Measurements from ENCODE around the gene PRIMA1.

PRIMA1 gene

DNA sequence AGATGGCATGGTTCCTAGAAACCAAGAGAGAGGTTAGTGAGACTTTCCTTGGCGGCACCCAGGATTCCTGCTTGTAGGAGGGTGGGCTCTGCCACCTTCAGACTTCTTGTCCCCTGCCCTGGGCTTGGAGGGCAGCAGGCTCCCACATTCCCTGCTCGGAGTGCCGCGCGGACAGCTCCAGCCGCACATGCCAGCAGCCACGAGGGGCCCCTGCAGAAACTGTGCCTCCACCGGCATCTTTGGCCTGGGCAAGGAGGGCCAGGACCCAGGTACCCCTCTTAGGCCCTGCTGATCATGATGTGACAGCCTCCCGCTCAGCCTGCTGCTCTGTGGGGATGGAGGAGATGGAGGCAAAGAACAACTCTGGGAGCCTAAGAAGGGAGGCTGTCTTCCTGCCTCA is 62.3 kb downstream of the PRIMA1 start:
- no peaks in the 10 kb centered on the region for H3K4me1 Mint-ChIP-seq
- ATAC-seq (replicated peaks) (no peak), DNase-seq (no peak)
- H3K9me3 Mint-ChIP-seq = peaks cover 5 to 9% of the 10 kb centered on the region in 2 donors
- no peaks in the 10 kb centered on the region for H3K36me3 Mint-ChIP-seq
- H3K27ac Mint-ChIP-seq = no peak overlapping the region
- no peak overlapping the region for H3K4me3 Mint-ChIP-seq
- H3K27me3 Mint-ChIP-seq = no peaks in the 10 kb centered on the region

DNA sequence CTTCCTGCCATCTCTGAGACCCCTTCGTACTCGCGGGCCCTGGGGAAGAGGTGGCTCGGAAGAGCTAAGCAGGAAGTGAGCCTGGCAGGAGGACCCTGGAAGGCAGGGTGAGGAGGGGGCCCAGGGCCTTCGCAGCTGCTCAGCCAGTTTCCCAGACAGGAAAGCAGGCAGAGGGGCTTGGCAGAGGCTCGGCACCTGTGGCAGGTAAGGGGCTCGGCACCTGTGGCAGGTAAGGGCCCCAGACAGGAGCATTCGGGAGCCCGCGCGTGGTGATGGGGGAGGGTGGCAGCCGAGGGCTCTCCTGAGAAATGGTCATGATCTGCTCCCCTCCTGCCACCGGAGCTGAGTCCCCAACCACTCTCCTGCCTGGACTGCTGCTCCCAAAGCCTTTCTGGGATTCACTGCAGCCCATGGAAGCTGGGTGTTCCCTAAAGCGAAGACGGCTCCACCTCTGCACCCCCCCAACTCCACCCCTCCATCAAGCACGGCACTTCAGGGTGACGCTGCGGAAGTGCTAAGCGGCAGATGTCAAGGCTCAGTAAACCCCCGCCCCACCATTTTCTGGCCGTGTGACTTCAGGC is 63.2 kb downstream of the PRIMA1 start:
- H3K36me3 Mint-ChIP-seq = no peaks in the 10 kb centered on the region
- H3K27ac Mint-ChIP-seq = no peak overlapping the region
- H3K27me3 Mint-ChIP-seq = no peaks in the 10 kb centered on the region
- ATAC-seq (replicated peaks) (no peak), DNase-seq (no peak)
- no peak overlapping the region for H3K4me3 Mint-ChIP-seq
- no peaks in the 10 kb centered on the region for H3K4me1 Mint-ChIP-seq
- peaks cover 5 to 9% of the 10 kb centered on the region in 2 donors for H3K9me3 Mint-ChIP-seq

DNA sequence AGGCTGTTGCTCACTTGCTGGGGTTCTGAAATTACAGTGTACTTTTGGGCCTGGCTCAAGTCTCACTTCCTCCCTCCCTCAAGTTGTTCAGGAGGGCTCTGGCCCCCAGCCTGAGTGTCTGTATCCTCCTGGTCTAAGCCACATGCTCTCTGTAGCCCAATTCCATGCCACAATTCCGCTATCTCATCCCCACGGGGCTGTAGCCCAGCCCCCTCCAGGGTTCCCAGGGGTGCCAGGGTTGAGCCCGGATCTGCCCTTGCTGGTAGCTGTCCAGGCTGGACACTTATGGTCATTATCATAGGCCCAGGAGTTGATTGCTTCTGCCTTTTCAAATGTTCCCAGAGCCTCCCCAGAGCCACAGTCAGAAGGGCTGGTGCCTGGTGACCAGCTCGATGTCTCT is 65.3 kb downstream of the PRIMA1 start:
- Mint-ChIP-seq H3K4me1 (no peaks in the 10 kb centered on the region), H3K27ac (no peak overlapping the region), H3K27me3 (no peaks in the 10 kb centered on the region), H3K4me3 (no peak overlapping the region), H3K36me3 (no peaks in the 10 kb centered on the region), H3K9me3 (peaks cover 5 to 9% of the 10 kb centered on the region in 2 donors)
- ATAC-seq (replicated peaks) (no peak), DNase-seq (no peak)

DNA sequence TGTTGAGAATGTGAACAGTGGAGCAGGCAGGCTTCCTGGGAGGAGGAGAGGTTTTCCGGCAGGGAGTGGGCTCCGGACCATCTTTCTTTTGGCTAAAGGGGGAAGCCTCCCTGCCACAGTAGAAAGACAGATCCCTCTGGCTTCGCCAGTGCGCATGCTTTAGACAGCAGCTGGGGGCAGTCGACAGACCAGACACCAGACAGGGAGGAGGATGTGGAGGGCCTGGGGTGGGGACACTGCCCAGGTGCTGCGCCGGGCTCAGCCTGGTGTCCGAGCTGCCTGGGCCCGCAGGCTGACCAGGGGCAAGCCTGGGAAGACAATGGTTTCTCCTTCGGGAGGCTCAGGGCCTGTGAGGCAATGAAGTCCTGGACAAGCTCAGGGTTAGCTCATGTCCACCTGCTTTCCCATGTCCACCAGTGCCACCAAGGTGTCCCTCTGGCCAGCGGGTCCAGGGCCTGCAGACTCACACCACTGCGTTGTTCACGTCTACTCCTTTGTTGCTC is 67.3 kb downstream of the PRIMA1 start:
- ATAC-seq (replicated peaks) = no peak
- no peaks in the 10 kb centered on the region for H3K27me3 Mint-ChIP-seq
- DNase-seq = no peak
- peaks cover 5 to 9% of the 10 kb centered on the region in 2 donors for H3K9me3 Mint-ChIP-seq
- no peak overlapping the region for H3K4me3 Mint-ChIP-seq
- H3K27ac Mint-ChIP-seq = no peak overlapping the region
- no peaks in the 10 kb centered on the region for H3K4me1 Mint-ChIP-seq
- no peaks in the 10 kb centered on the region for H3K36me3 Mint-ChIP-seq

DNA sequence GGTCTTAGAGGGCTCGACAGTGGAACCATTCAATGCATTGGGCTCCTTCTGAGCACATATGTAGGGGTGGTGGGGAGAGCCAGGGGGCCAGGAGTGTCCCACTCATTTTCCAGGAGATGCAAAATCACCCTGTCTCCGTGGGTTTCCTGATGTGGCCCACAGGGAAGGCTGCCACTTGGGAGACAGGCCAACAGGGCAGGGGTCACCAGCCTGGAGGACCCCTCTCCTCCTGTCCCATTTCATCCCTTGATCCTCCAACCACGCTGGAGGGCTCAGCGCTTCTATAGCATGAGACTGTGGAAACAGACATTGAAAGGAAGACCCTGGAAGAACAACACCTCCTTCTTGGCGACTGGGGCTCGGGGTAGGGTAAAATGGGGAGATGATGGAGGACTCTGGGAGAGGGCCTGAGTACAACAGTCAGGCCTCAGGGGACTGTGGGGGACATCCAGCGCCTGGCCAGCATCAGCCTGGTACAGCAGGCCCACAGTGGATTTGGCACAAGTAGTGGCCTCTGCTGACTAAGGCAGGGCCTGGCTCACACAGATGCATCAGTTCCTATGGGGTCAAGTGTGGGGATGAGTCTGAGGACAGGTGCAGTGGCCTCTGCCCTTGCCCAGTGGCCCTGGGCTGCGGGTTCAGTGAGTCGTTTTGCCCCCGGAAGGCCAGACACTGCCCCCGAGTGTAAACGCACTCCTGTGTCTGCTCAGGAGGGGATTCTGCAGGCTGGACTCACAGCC is 68.0 kb downstream of the PRIMA1 start:
- Mint-ChIP-seq H3K27me3 (peaks cover 0 to 7% of the 10 kb centered on the region in 2 donors), H3K36me3 (no peaks in the 10 kb centered on the region), H3K9me3 (peaks cover 5 to 9% of the 10 kb centered on the region in 2 donors), H3K4me1 (no peaks in the 10 kb centered on the region), H3K4me3 (no peak overlapping the region), H3K27ac (no peak overlapping the region)
- ATAC-seq (replicated peaks) = no peak
- no peak for DNase-seq

DNA sequence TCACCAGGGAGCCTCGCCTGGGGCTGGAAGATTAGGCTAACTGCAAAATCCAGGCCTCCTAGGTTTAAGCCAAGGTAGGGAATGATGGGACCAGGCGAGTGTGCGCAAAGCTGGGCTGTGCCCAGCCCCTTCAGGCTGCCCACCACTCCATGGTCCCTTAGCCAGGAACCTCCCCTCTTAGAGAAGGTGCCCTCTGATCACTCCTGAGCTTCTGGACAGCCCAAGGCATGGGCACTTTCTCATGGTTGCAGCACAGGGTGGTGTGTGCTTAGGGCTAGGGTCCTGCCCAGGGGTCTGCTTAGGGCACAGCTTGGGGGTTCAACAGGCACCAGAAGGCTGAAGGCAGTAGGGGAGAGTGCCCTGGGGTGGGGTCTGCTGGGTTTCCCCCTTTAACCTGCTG is 69.0 kb downstream of the PRIMA1 start:
- no peak for ATAC-seq (replicated peaks)
- DNase-seq = no peak
- Mint-ChIP-seq H3K36me3 (no peaks in the 10 kb centered on the region), H3K4me1 (no peaks in the 10 kb centered on the region), H3K27ac (no peak overlapping the region), H3K4me3 (no peak overlapping the region), H3K27me3 (peaks cover 0 to 8% of the 10 kb centered on the region in 2 donors), H3K9me3 (peaks cover 5 to 9% of the 10 kb centered on the region in 2 donors)

DNA sequence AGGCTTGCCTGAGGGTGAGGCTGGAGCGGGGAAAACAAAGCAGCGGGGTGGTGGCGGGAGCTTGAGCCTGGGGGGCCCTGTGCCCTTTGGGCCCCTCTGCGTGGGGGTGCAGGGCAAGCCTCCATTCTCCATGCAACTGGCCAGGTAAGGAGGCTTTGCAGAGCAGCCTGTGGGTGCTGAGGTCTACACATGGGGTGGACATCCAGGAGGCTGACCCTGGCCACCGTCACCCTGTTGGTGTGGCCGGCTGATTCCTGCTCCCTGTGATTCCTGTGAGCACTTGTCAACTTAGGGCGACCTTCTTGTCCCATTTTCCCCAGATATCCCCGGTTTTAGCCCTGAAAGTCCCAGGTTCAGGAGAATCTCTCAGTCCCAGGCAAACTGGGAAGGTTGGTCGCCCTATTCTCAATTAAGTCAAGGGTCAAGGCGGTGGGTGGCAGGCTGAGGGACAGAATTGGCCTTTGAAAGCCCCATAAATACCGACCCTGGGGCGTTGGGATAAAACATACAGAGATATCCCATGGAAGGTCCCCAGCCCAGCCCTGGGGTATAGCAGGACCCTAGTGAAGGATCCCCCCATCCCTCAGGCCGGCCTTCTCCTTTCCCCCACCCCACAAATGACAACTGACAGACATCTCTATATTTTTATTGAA is 70.5 kb downstream of the PRIMA1 start:
- H3K27me3 Mint-ChIP-seq = peaks cover 0 to 13% of the 10 kb centered on the region in 2 donors
- H3K9me3 Mint-ChIP-seq = peaks cover 5 to 9% of the 10 kb centered on the region in 2 donors
- H3K36me3 Mint-ChIP-seq = no peaks in the 10 kb centered on the region
- DNase-seq (no peak), ATAC-seq (replicated peaks) (no peak)
- no peak overlapping the region for H3K27ac Mint-ChIP-seq
- no peak overlapping the region for H3K4me3 Mint-ChIP-seq
- H3K4me1 Mint-ChIP-seq = no peaks in the 10 kb centered on the region

DNA sequence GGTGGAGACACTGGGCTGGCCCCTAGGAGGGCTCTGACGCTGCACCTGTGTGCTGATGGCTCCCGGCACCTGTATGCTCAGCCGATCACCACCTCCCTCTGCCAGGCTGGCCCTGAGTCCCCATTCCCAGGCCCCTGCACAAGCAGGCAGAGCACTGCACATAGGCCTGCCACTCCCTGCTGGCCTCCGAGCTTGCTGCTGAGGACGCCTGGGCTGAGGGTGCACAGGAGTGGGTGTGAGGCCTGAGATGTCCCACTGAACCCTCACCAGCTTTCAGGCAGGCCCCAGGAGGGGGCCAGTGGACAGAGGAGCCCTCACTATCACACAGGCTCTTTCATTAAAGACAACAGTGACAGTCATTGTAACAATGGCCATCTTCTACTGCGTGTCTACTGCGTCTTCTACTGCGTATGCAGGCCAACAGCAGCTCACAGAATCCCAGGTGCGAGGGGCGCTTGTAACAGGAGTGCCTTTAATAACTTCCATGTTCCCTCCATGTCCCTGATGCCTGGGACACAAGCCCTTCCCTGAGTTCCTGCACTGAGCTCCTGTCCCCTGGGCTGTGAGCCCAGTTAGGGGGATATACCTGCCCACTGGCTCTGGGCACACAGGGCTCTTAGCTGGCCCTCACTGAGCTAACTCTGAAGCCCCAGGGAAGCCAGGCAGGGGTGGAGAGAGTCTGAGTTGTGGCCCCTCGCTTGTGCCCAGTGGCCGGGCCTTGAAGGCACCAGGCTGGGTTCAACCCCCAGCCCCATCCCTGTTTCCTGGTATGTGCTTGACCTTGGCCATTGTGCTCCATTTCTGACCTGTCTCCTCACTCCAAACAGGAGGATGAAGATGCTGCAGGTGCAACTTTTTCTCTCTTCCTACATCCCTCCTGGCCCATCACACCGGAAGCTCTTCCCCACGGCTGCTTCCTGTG is 71.3 kb downstream of the PRIMA1 start:
- H3K4me1 Mint-ChIP-seq = no peaks in the 10 kb centered on the region
- ATAC-seq (replicated peaks) (peak in 1 of 2 donors; percentile 15), DNase-seq (no peak)
- H3K9me3 Mint-ChIP-seq = peaks cover 0 to 4% of the 10 kb centered on the region in 2 donors
- H3K36me3 Mint-ChIP-seq = no peaks in the 10 kb centered on the region
- H3K27me3 Mint-ChIP-seq = peaks cover 0 to 13% of the 10 kb centered on the region in 2 donors
- no peak overlapping the region for H3K27ac Mint-ChIP-seq
- no peak overlapping the region for H3K4me3 Mint-ChIP-seq

DNA sequence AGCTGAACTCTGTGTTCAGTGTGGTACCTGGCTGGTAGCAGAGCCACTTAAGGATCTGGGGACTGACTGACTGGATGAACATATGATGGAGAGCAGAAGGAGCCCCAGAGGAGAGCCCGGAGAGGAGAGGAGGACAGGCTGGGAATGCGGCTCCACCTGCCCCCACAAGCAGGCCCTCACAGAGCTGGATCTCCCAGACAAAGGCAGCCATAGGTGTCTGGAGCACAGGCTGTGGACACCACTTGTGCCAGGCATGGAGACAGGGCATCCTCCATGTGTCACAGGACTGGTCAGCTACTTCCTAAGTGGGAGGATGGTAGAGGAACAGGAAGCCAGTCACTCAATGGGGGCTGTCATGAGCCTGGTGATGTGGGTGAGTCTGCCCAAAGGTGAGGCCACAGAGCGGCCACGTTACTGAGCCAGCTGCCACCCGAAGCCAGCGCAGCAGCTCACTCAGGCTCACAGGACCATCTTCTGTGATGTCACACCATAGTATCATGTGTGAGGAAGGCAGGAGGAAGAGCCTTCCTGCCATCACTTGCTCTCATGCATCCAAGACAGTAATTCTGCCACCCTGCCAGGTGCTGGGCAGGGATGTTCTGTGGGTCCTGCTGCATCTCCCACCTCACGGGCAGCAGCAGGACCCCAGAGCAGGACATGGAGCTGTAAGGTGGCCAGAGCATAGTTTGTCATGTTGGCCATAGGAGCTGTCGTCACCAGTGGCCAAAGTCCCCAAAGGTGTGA is 72.1 kb downstream of the PRIMA1 start:
- Mint-ChIP-seq H3K4me1 (no peaks in the 10 kb centered on the region), H3K36me3 (no peaks in the 10 kb centered on the region), H3K27ac (no peak overlapping the region), H3K9me3 (no peaks in the 10 kb centered on the region), H3K27me3 (peaks cover 0 to 13% of the 10 kb centered on the region in 2 donors), H3K4me3 (no peak overlapping the region)
- DNase-seq = no peak
- no peak for ATAC-seq (replicated peaks)

DNA sequence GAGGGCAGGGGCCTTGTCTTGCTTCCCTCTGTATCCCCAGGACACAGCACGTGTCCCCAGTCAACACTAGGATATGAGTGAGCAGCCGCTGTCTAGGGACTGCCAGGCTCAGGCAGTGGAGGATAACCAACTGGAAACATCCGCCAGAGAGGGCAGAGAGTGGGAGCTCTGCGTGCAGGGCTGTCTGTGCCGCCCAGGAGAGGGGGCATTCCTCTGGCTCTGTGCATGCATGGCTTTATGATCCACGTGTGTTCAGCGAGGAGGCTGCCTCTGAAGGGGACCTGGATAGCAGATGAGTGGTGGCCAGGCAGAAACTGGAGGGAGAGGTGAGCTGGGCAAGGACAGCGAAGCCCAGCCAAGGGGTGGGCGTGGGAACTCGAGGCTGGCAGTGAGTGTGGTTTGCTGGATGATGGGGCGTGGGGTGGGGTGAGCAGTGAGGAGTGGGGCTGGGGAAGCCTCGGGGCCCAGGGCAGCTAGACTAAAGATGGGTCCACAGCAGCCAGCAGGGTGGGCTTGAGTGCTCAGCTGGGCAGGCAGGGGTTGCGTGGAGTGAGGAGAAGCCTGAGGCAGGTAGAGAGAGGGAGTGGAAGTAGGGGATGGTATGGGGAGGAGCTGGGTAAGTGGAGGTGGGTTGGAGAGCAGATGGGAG is 72.9 kb downstream of the PRIMA1 start:
- ATAC-seq (replicated peaks) (no peak), DNase-seq (no peak)
- H3K4me3 Mint-ChIP-seq = no peak overlapping the region
- no peaks in the 10 kb centered on the region for H3K9me3 Mint-ChIP-seq
- no peaks in the 10 kb centered on the region for H3K4me1 Mint-ChIP-seq
- no peaks in the 10 kb centered on the region for H3K36me3 Mint-ChIP-seq
- peaks cover 0 to 13% of the 10 kb centered on the region in 2 donors for H3K27me3 Mint-ChIP-seq
- H3K27ac Mint-ChIP-seq = no peak overlapping the region

DNA sequence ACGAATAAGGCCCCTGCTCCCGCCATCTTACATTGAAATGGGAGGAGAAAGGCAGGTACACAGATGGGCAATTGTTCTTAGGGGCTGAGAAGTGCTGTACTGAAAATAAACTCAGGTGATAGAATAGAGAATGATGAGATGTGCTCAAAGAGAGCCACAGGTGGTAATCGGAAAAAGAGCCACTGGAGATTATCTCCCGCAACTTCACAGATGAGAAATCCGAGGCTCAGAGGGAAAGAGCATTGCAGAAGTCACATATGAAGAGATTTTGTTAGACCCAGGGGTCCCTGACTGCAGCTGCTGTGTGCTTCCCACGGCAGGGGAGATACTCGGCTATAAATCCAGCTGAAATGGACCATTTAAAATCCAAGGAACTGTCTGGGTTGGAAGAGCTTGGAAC is 73.7 kb downstream of the PRIMA1 start:
- no peak for ATAC-seq (replicated peaks)
- Mint-ChIP-seq H3K27ac (no peak overlapping the region), H3K27me3 (peaks cover 0 to 13% of the 10 kb centered on the region in 2 donors), H3K9me3 (no peaks in the 10 kb centered on the region), H3K4me1 (no peaks in the 10 kb centered on the region), H3K4me3 (no peak overlapping the region), H3K36me3 (no peaks in the 10 kb centered on the region)
- no peak for DNase-seq

DNA sequence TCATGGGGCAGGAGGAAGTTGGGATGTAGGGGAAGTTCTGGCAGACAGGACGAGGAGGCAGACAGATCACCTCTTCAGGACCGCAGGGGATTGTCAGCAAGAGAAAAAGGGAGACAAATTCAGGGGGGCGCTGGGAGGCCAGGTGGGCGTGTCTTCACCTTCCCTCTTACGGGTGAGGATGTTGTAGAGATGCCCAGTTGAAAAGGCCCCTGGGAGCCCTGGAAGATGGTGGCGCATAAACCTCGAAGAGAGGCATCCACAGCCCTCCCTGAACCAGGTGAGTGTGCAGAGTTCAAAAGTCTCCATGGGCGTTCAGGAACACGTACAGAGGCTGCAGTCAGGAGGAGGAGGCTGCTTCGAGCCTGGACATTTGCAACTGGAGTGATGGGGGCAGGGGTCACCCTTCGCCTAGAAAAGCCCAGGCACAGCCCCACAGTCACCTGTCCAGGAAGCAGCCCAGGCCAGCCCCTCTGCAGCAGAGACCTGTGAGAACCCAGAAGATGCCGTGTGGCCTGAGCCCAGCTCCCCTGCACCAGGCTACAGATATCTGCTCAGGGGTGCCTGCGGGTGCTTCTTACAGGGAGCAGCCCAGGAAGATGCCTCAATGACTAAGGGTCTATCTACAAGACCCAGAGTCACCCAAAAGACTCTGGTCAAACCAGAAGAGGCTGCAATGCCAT is 74.4 kb downstream of the PRIMA1 start:
- Mint-ChIP-seq H3K36me3 (no peaks in the 10 kb centered on the region), H3K27ac (no peak overlapping the region), H3K9me3 (no peaks in the 10 kb centered on the region), H3K4me3 (no peak overlapping the region), H3K4me1 (no peaks in the 10 kb centered on the region), H3K27me3 (peaks cover 2 to 13% of the 10 kb centered on the region in 2 donors)
- ATAC-seq (replicated peaks) = no peak
- DNase-seq = no peak
